Esophagus muscularis mucosa (tissue), 4 donors: ENCODE results near the gene PRMT3.

Source experiments
- EP300 ChIP-seq: sonication (generic); formaldehyde crosslinking; IDR thresholded peaks from one replicate; pipeline ENCODE4 v1.6.1; 2017; ENCODE audit warnings: antibody characterized with exemption
- POLR2A ChIP-seq: fragments of 450-650 bp; IDR thresholded peaks from one replicate; pipeline ENCODE4 v1.6.1; 2017; ENCODE audit warnings: antibody characterized with exemption, moderate library complexity, mild to moderate bottlenecking, low read depth
- POLR2AphosphoS5 ChIP-seq, 2 donors: sonication (generic); formaldehyde crosslinking; IDR thresholded peaks; one replicate each; pipeline ENCODE4 v1.6.1; 2017; ENCODE audit warnings: antibody characterized with exemption in 2 of 2
- TF ChIP-seq, protein P1 (sequence below), 3 experiments: fragments of 200-600 bp in 2 of 3; fragments of 450-650 bp in 1 of 3; sonication (generic) in 2 of 3; IDR thresholded peaks; one replicate each; pipeline ENCODE4 v1.5.1; 2017 to 2019; ENCODE audit warnings: antibody characterized with exemption in 3 of 3, mild to moderate bottlenecking in 2 of 3, moderate library complexity in 1 of 3

GRCh38 chr11:20459865-20460264, 72.3 kb downstream of the PRMT3 start:
- TF ChIP-seq, protein P1, sequence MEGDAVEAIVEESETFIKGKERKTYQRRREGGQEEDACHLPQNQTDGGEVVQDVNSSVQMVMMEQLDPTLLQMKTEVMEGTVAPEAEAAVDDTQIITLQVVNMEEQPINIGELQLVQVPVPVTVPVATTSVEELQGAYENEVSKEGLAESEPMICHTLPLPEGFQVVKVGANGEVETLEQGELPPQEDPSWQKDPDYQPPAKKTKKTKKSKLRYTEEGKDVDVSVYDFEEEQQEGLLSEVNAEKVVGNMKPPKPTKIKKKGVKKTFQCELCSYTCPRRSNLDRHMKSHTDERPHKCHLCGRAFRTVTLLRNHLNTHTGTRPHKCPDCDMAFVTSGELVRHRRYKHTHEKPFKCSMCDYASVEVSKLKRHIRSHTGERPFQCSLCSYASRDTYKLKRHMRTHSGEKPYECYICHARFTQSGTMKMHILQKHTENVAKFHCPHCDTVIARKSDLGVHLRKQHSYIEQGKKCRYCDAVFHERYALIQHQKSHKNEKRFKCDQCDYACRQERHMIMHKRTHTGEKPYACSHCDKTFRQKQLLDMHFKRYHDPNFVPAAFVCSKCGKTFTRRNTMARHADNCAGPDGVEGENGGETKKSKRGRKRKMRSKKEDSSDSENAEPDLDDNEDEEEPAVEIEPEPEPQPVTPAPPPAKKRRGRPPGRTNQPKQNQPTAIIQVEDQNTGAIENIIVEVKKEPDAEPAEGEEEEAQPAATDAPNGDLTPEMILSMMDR (IDR thresholded peaks at IDR 0.05): no peak
- TF ChIP-seq POLR2A (no peak), EP300 (no peak), POLR2AphosphoS5 (IDR thresholded peaks at IDR 0.05) (no peak)
